Upper lobe of left lung (tissue), 4 donors: Measurements from ENCODE around the gene WASF2.

Experiments used
- EP300 ChIP-seq, 4 donors: sonication (generic); formaldehyde crosslinking; IDR thresholded peaks; one replicate each; pipeline ENCODE4 v1.5.1; 2017; ENCODE audit warnings: antibody characterized with exemption in 4 of 4, control low read depth in 2 of 4
- POLR2A ChIP-seq, 4 donors: fragments of 450-650 bp; IDR thresholded peaks; one replicate each; pipeline ENCODE4 v1.5.1; 2016 to 2017; ENCODE audit warnings: antibody characterized with exemption in 4 of 4, mild to moderate bottlenecking in 2 of 4
- POLR2AphosphoS5 ChIP-seq, 2 donors: sonication (generic); formaldehyde crosslinking; IDR thresholded peaks; one replicate each; pipeline ENCODE4 v1.5.1; 2017; ENCODE audit warnings: antibody characterized with exemption in 2 of 2
- TF ChIP-seq, protein P1 (sequence below), 6 experiments: fragments of 450-650 bp in 4 of 6; fragments of 200-600 bp in 2 of 6; sonication (generic) in 2 of 6; IDR thresholded peaks; one replicate each; pipeline ENCODE4 v1.5.1; 2016 to 2019; ENCODE audit warnings: antibody characterized with exemption in 6 of 6

- TF ChIP-seq, protein P1, sequence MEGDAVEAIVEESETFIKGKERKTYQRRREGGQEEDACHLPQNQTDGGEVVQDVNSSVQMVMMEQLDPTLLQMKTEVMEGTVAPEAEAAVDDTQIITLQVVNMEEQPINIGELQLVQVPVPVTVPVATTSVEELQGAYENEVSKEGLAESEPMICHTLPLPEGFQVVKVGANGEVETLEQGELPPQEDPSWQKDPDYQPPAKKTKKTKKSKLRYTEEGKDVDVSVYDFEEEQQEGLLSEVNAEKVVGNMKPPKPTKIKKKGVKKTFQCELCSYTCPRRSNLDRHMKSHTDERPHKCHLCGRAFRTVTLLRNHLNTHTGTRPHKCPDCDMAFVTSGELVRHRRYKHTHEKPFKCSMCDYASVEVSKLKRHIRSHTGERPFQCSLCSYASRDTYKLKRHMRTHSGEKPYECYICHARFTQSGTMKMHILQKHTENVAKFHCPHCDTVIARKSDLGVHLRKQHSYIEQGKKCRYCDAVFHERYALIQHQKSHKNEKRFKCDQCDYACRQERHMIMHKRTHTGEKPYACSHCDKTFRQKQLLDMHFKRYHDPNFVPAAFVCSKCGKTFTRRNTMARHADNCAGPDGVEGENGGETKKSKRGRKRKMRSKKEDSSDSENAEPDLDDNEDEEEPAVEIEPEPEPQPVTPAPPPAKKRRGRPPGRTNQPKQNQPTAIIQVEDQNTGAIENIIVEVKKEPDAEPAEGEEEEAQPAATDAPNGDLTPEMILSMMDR (IDR thresholded peaks at IDR 0.05), result no peak
- TF ChIP-seq POLR2AphosphoS5 (IDR thresholded peaks at IDR 0.05) (no peak), POLR2A (IDR thresholded peaks at IDR 0.05) (no peak), EP300 (IDR thresholded peaks at IDR 0.05) (no peak)
Observed at GRCh38 chr1:27431601-27431940, 58.4 kb downstream of the WASF2 start.
